Endometrium (tissue), 2 donors: ENCODE data around the gene CCBE1.
"Not testable (repeated sequence)": the region's sequence is repeated elsewhere in the genome, so short reads cannot be mapped to it uniquely, and the experiment has no call there.

Experiments
- FAIRE-seq: peaks from 2 replicates; lab custom pipeline; 2012; peaks lifted over from hg19 to GRCh38; lab: Jason Lieb, UNC
- donor health status: control.
- donor health status: control.

Gene CCBE1

DNA sequence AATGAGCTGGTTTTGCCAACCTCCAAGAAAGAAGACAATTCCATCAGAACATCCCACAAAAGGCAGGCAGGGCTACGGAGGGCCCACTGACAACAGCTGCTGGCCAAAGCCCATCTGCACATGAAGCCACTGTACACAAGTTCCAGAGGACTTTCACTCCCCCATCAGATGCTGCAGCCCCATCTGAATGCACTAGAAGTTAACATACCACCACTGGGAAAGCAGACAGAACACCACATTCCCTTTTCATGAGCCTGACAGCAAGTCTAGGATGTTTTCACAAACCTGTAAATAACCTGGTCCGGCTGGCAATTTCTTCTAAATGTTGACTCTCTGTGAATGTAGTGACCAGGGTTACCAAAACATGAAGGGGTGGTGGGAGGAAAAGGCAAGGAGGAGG lies 41.5 kb downstream of the CCBE1 start:
- no peak for FAIRE-seq

DNA sequence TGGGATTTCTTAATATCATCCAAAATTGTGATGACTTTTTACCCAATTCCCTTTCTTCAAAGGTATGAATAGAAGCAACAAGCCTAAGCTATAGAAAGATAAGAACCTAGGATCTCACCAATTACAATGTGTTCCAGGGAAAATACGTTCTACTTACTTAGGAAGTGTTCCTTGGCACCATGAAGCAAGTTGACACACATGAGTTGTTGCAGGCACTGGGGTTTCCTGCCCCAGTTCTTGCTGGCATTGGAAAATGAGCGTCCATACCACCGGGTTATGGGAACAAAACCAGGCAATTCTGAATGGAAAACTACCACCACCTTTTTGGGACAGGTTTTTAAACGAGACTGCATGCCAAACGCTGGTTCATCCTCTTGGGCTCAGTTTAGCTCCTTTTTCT lies 46.2 kb downstream of the CCBE1 start:
- no peak for FAIRE-seq

DNA sequence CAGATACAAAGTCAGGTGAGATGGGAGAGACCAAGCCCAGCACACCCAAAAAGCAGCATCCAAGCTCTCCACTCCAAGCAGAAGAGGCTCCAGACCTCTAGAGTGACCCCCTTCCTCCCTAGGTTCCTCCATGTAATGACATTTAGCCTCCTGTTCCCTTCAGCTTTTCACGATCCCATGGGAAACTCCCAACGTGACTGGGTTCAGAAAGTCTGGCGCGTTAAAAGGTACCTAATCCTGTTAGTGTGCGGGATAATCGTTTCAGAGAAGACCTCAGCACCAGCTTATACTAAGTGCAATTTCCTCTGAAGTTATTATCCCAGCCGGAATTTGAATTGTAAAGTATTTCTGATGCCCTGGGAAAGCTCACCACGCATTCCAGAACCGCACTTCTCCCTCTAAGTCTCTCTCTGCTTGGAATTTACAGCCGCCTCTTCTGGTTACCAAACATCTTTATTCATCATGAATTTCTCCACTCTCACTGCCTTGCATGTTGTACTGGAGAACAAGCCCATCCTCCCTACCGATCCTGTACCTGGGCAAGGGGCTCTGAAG lies 46.9 kb downstream of the CCBE1 start:
- FAIRE-seq, result no peak

DNA sequence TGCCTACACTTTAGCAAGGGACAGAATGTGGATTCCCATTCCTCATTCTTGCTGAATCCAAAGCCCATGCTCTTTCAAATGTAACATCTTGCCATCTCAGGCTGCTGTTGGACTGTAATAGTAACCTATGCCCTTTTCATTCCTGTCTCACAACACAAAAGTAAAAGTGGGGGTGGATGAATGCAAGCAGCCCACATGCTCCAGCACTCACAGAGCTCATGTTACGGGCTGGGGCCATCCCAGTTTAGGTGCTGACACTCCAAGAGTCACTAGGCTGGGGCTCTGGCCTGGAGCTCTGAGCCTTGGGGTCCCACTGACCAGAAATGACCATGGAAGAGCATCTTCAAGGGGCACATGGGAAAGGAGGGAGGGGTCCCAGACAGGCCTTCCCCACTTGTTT lies 47.6 kb downstream of the CCBE1 start:
- FAIRE-seq, result no peak

- not testable (repeated sequence) for FAIRE-seq
These were observed 48.8 kb downstream of the CCBE1 start for GRCh38 chr18:59648469-59648868.

- no peak for FAIRE-seq
These were observed 50.3 kb downstream of the CCBE1 start for GRCh38 chr18:59646963-59647307.

DNA sequence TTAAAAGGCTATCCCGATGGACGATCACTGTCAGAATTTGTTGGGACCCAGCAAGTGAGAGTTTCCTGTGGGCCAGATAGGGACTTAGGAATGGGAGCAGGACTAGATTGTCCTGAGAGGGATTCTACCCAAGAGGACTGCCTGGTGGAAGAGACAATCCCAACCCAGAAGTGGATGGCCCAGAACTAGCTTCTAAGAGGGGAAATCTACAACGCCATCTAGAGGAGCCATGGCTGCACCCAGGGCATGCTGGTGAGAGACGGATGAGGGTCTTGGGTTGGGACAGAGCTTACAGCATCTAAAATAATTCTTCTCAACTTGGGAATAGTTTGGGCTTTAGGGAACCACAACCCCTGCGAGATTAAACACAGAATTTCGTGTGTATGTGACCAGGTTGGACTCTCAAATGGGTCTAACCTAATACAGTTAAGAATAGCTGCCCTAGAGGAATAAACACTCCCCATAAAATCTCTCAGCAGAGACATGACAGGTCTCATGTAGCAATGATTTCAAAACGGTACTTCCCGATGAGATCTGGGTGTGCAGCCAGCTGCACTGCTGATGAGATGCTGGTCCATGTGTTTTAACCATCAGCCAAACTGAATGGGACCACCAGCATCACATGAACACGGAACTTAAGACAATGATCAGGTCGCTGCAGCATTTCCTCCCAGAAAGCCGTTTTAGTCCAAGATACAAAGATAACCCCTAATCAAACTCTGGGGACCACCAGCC lies 50.8 kb downstream of the CCBE1 start:
- no peak for FAIRE-seq

DNA sequence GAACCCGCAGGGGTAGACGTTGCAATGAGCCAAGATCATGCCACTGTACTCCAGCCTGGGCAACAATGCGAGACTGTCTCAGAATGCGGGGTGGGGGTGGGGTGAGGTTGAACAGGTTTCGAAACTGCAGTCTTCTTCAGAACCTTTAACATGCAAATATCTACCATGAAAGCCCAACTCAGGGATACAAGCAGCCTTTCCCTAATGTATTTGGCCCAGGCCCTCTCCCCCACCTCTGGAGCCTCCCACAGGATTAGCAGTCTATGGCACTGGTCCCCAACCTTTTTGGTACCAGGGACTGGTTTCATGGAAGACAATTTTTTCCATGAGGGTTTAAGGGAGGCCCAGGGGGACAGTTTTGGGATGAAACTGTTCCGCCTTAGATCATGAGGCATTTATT lies 53.5 kb downstream of the CCBE1 start:
- FAIRE-seq, result no peak

DNA sequence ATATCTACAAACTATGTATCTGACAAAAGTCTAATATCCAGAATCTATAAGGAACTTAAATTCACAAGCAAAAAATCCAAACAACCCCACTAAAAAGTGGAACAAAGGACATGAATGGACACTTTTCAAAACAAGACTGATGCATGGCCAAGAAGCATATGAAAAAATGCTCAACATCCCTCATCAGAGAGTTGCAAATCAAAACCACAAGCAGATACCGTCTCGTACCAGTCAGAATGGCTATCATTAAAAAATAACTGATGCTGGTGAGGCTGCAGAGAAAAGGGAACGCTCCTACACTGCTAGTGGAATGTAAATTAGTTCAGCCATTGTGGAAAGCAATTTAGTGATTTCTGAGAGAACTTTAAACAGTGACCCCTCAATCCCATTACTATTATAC lies 56.5 kb downstream of the CCBE1 start:
- FAIRE-seq, result no peak

DNA sequence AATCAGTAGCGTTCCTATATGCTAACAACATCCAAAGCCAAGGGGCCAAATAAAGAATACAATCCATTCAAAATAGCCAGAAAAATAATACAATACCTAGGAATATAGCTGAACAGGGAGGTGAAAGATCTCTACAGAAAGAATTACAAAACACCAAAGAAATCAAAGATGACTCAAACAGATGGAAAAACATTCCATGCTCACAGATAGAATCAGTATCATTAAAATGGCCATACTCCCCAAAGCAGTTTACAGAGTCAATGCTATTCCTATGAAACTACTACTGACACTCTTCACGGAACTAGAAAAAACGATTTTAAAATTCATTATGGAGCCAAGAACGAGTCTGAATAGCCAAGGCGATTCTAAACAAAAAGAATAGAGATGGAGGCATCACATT lies 57.4 kb downstream of the CCBE1 start:
- FAIRE-seq, result peak; percentile 67

- FAIRE-seq, result no peak
These were observed 58.1 kb downstream of the CCBE1 start for GRCh38 chr18:59639136-59639535.

DNA sequence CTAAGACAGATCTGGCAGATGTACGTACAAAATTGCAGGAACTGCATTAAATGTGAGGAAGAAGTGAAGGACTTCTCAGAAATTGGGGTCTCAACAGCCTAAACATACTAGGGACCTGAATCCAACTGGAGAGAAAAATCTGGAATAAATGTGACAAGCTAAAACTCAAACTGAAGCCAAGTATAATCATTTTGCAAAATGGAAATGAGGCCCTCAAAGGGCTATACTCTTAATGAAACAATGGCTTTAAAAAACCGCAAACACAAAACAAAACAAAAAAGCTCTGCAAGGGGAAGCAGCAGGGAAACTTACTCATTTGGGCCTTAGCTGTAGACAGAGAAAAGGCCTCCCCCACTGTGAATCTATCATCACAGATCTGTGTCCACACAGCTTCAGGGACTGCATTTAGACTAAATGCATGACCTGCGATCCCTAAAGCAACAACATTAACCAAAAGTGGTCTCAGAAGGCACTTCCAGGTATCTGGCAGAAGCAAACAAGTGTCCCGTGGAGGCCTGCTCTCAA lies 63.2 kb downstream of the CCBE1 start:
- no peak for FAIRE-seq

DNA sequence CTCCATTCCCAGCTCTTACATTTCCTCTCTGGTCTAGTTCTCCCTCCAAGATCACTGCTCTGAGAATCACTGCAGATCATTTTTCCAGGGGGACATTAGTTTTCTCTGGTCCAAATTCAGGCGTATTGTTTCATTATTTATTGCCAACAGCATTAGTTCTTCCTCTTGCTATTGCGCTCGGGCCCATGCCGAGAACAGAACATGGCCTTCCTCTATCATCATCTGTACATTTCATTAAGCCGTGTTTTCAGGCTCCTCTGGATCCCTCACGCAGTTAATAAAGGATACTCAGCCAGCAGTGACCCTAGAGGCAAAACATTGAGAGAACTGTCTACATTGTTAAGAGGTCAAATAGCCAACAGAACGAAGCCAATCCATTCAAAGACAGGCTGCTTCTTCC lies 63.9 kb downstream of the CCBE1 start:
- no peak for FAIRE-seq

DNA sequence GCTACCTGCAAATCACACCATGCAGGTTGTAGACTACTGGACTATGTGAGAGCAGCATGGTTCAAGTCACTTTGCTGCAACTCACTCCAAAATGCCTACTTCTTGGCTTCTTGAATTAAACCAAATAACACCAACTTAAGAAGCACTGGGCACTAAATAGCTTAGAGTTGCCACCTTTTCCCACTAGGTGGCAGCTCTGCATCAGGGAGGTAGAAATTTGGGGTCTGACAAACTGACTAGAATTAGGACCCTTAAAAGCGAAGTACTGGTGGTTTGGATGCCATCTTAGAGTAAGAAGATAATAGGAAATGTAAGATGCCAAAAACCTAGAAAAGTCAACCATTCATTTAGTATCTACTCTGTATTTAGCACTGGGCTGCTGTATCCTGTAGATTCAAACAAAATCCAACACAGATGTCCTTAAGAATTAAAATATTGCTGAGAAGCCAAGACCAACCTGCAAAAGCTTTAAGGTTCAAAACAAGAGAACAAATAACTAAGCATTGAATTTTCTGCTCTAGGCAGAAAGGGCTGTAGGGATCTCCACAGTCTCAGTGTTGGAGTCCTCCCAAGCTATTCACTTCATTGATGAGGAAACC lies 65.5 kb downstream of the CCBE1 start:
- no peak for FAIRE-seq

GRCh38 chr18:59629894-59630293 lies 67.3 kb downstream of the CCBE1 start:
- FAIRE-seq, result peak; percentile 84

DNA sequence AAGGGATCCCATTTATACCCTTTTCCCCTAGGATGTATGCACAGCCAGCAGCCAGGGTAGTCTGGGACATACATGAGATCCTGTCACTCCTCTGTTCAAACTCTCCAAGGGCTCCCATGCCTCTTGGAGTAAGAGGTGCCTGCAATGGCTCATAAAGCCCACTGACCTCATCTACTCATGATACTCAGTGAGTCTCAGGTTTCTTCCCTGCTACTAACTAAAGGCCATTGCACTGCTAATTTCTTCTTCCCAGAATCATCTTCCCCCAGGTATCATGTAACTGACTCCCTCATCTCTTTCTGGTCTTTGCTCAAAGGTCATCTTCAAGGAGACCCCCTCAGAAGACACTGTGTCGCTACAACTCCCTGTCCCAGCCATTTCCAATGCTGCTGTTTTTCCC lies 68.2 kb downstream of the CCBE1 start:
- FAIRE-seq, result no peak

GRCh38 chr18:59627414-59627813 lies 69.8 kb downstream of the CCBE1 start:
- FAIRE-seq, result no peak

GRCh38 chr18:59624369-59624765 lies 72.9 kb downstream of the CCBE1 start:
- FAIRE-seq, result no peak

- peak; percentile 77 for FAIRE-seq
These were observed 73.5 kb downstream of the CCBE1 start for GRCh38 chr18:59623456-59624368.

DNA sequence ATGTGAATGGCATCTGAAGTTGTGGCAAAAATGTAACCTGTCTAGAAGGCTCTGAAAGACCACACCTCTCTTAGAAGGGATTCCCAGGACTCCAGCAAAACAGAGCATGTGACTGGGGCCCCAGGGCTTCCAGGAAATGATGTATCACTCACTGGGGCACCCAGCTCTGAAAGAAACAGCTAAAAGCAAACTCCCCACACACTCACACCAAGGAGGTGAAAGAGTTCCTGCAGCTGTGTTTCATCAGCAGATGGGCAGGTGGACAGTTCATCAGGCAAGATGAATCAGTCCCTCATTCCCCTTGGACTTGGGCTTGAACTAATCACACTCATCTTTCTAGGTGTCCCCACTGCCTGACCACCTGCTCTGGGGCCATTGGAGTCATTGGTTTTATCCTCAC lies 76.2 kb downstream of the CCBE1 start:
- FAIRE-seq, result no peak

DNA sequence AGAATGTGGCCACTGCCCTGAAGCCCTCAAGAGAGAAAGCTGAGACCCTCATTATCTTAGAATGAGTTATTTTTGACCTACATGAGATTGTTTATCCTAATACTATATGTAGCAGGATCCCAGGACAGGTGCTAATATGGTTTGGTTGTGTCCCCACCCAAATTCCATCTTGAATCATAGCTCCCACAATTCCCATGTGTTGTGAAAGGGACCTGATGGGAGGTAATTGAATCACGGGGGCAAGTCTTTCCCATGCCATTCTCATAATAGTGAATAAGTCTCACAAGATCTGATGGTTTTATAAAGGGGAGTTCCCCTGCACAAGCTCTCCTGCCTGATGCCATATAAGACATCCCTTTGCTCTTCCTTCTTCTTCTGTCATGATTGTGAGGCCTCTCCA lies 76.8 kb downstream of the CCBE1 start:
- FAIRE-seq, result no peak

- FAIRE-seq, result no peak
These were observed 77.4 kb downstream of the CCBE1 start for GRCh38 chr18:59619816-59620215.

DNA sequence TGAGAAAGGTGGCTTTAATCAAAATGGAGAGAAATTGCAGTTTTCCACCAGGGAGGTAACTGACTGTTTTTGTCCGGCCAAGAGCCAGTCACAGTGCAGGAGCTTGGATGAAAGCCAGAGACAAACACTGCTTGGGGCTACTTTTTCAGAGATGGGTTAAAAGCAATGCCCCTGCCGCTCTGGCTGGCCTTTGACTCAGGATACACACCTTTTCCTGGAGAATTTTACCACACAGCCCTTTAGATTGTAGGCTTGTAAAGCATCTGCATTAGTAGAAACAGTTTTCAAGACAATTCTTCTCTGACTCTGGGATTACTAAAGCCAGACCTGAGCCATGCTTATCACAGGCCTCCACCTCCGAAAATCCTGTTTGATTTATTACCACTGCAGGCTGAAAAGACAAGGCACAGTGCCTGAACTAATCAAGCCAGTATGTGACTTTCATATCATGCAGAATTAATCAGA lies 79.7 kb downstream of the CCBE1 start:
- FAIRE-seq, result no peak
